ENCODE measurements around the gene INO80D. TPM values are rescaled to one million over a fixed set of nuclear protein-coding genes. Genes with fewer than 3 reads are reported as not detected.

The INO80D gene
- total and polyA plus RNA-seq, 2 of the 8 experiments (the other 6 are each of a cell fraction or from before 2014, with no cell fraction given): 6.2 to 37.4 TPM

DNA sequence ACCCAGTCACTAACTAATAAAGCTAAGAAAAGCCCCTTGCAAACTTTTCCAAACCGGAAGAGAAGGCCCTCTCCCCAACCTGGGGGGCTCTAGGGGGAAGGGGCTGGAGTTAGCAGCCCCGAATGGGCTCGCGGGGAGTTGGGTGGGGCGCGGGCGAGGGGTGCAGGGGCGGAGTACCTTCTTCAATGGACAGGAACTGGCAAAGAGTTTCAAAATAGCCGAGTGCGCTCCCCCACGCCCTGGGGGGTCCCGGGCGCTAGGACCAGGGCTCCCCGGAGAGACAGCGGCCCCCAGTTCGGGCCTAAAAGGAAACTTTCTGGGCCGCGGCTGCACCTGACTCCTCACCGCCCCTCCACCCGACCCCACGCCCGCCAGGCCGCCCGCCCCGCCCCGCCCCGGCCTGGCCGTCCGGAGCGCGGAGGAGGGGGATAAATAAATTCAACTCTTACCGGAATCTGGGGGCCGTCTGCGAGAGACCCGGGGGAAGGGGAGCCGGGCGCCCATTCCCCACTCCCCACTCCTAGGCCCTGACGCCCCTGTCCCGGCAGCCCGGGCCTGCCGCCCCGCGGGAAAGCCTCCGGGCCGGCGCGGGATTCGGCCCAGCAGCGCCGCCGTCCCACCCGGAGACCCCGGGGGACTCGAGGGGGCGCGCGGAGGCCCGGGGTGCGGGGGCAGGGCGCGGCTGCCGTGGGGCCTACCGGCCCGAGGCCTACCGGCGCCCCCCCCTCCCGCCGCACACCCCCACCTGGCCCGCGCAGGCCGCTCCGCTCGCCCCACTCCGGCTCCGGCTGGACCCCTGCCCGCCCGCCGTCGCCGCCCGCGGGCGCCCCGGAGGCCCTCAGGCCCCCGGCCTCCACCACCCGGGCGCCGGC, 868 bp downstream of the INO80D start:
- no peak overlapping the region for H2AFZ ChIP-seq (ENCODE audit: low read length)
- H2BK120ac ChIP-seq (replicated peaks; ENCODE audit: low read depth, low read length): peak overlapping the region; percentile 4
- peak overlapping the region; percentile 92 for H4K8ac ChIP-seq (ENCODE audit: extremely low read depth, insufficient read depth, low read length)
- no peaks in the 10 kb centered on the region for H3K27me3 ChIP-seq (replicated peaks in 1 of 4; ENCODE audit: control insufficient read depth in 3 of 4, extremely low read depth in 1 of 4, insufficient read depth in 3 of 4, low read length in 3 of 4)
- POLR2A ChIA-PET (ENCODE audit: partially characterized antibody): interaction anchor here (0.7 to 6.8 kb wide), 20 partner anchors 8 to 78 kb away, joined by 3 to 45 read pairs (median 3); partner anchors contain the start of genes EEF1B2 and NDUFS1
- H3K9me3 ChIP-seq (ENCODE audit: insufficient read depth in 2 of 2, low read depth in 1 of 2, low read length in 1 of 2): no peaks in the 10 kb centered on the region; a peak in 1 of 4 replicates
- peak overlapping the region; percentile 82 to 97 (median 83) for H3K9ac ChIP-seq (replicated peaks in 1 of 4; ENCODE audit: extremely low read depth in 1 of 4, low read depth in 3 of 4, low read length in 3 of 4)
- WGBS, 2 experiments (ENCODE audit: extremely low coverage in 1 of 2, insufficient coverage in 1 of 2, insufficient read length in 1 of 2, insufficient replicate concordance in 2 of 2, low coverage in 1 of 2, low lambda C conversion rate in 2 of 2, missing lambda C conversion rate in 1 of 2): 3% methylated on average over 29 of the region's 88 CpGs; no CpG with 5 or more reads in 1 of the 2 experiments
- peak overlapping the region; percentile 2 for H3K4ac ChIP-seq (replicated peaks; ENCODE audit: insufficient read length, low read depth, low read length)
- peak in 1 of 2 experiments; percentile 72 for DNase-seq (ENCODE audit: low read depth in 1 of 2, low spot score in 2 of 2)
- no peak overlapping the region for H3K23ac ChIP-seq (ENCODE audit: insufficient read length)
- H3K27ac ChIP-seq (ENCODE audit: low read depth, low read length): peak overlapping the region; percentile 87
- H2BK15ac ChIP-seq (ENCODE audit: low read length): no peak overlapping the region
- H3K23me2 ChIP-seq (ENCODE audit: low read depth, low read length): peaks cover 3% of the 10 kb centered on the region
- H3K4me1 ChIP-seq (replicated peaks in 1 of 4; ENCODE audit: control insufficient read depth in 3 of 4, insufficient read depth in 4 of 4, low read length in 3 of 4): peaks cover 2 to 15% (median 8%) of the 10 kb centered on the region in 4 experiments; a peak in 5 of 7 replicates
- H3K4me3 ChIP-seq (ENCODE audit: extremely low read depth in 1 of 4, insufficient read depth in 2 of 4, low read depth in 3 of 4, low read length in 4 of 4): peak overlapping the region; percentile 64 to 99 (median 94)
- peak overlapping the region; percentile 85; the same call in 1 of the 2 replicates for H3K18ac ChIP-seq (ENCODE audit: extremely low read depth, low read length)
- TF ChIP-seq FOSL1 (IDR thresholded peaks at IDR 0.05; ENCODE audit: insufficient read depth, low read depth, low read length) (no peak), TAF7 (optimal IDR thresholded peaks at IDR 0.05; ENCODE audit: borderline replicate concordance, low read depth, low read length) (no peak)
- peak overlapping the region; percentile 32 for H4K91ac ChIP-seq (replicated peaks; ENCODE audit: insufficient read length, low read length)
- peak overlapping the region; percentile 75; the same call in 1 of the 2 replicates for H2BK20ac ChIP-seq (ENCODE audit: low read length)
- peaks cover 0 to 10% (median under 1%) of the 10 kb centered on the region in 4 experiments; a peak in 4 of 8 replicates for H3K36me3 ChIP-seq (ENCODE audit: control insufficient read depth in 2 of 4, insufficient read depth in 4 of 4, low read length in 3 of 4)
- peak overlapping the region; percentile 72; the same call in 1 of the 2 replicates for H2BK12ac ChIP-seq (ENCODE audit: low read depth, low read length)
- H2AK5ac ChIP-seq (ENCODE audit: low read depth, low read length): no peak overlapping the region
- no peak overlapping the region for H3K14ac ChIP-seq (ENCODE audit: insufficient read length)
- peak overlapping the region; percentile 75 to 90 for H3K4me2 ChIP-seq (ENCODE audit: insufficient read depth in 1 of 2, low read depth in 2 of 2, low read length in 2 of 2)
- H2BK5ac ChIP-seq (ENCODE audit: low read depth, low read length): peak overlapping the region; percentile 97
- peaks cover 0 to 69% of the 10 kb centered on the region in 2 experiments; a peak in 3 of 4 replicates for H3K79me2 ChIP-seq (ENCODE audit: control insufficient read depth in 1 of 2, insufficient read depth in 2 of 2, low read length in 2 of 2)
- peak overlapping the region; percentile 30 for H4K5ac ChIP-seq (ENCODE audit: insufficient read length, low read depth, low read length)
- peak overlapping the region; percentile 71 for H3K56ac ChIP-seq (replicated peaks; ENCODE audit: insufficient read length, low read depth, low read length)
- CTCF ChIA-PET (ENCODE audit: partially characterized antibody): interaction anchor here (0.6 to 1.3 kb wide), 8 partner anchors 12 to 83 kb away, joined by 3 to 6 read pairs (median 3); no protein-coding TSS in a partner anchor
- H3K79me1 ChIP-seq (ENCODE audit: low read depth, low read length): no peaks in the 10 kb centered on the region; the same call in 1 of the 2 replicates
- no peak for FAIRE-seq
- no peaks in the 10 kb centered on the region for H4K20me1 ChIP-seq (replicated peaks in 1 of 2; ENCODE audit: control insufficient read depth in 1 of 2, insufficient read depth in 2 of 2, low read length in 2 of 2)

Measured in H1 (cell line).